HG02885 (cell line): ENCODE data around the gene AGR3.
"Not testable (repeated sequence)": the region's sequence is repeated elsewhere in the genome, so short reads cannot be mapped to it uniquely, and the experiment has no call there.

Experiments used
- ATAC-seq: cut with Tn5 transposase; IDR thresholded peaks from one replicate; pipeline ENCODE4 v1.9.1; 2021; ENCODE audit warnings: mild to moderate bottlenecking; ENCODE audit not compliant: unreplicated experiment, poor library complexity

Gene AGR3

DNA sequence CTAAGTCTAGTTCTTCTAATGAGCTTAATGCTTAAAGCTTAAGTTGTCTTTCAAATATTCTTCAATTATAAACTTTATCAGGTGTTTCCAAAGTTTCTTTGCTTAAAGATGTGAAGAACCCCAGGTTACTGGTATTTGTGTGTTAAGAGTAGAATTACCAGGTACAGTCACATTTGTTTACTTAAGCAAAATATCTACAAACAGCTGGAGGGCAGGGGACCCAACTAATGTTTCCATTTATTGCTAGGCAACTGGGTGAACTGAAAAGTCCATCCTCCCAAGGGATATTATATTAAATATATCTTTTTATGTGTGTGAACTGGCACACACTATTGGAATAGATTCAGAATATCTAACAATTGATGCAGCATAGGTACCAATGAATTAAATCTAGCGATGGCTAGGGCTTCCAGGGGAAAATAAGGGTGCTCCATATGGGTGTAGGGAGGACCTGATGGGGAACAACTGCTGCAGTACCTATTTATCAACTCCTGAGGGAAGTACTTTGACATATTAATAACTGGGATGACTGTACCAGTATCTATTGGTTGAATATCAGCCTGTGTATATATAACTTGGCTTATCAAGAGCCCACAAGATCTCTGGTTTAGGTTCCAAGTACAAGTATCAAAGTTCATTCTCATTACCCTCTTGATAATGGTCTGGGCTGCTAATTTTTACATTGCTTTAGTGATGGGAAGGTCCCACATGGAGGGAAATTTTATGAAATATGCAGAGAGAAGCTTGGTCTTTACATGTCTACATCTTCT is 10.3 kb upstream of the AGR3 start:
- ATAC-seq: no peak

DNA sequence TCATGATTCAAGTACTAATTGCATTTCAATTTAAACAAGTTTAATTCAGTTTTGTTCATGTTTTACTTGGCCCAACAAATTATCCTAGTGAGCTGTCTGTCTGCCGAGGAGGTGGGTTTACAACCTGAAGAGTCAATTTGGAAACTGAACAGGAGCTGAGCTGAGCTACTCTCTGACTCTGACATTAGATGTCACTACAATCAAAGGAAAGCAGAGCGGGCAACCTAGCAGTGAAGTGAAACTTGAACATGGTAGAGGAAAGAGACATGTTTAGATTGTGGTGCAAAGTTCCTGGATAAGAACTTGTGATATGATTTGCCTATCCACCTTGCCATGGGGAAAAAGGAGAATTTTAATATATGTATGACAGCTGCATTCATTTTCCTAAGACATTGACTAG is 9.6 kb upstream of the AGR3 start:
- peak; percentile 44 for ATAC-seq

DNA sequence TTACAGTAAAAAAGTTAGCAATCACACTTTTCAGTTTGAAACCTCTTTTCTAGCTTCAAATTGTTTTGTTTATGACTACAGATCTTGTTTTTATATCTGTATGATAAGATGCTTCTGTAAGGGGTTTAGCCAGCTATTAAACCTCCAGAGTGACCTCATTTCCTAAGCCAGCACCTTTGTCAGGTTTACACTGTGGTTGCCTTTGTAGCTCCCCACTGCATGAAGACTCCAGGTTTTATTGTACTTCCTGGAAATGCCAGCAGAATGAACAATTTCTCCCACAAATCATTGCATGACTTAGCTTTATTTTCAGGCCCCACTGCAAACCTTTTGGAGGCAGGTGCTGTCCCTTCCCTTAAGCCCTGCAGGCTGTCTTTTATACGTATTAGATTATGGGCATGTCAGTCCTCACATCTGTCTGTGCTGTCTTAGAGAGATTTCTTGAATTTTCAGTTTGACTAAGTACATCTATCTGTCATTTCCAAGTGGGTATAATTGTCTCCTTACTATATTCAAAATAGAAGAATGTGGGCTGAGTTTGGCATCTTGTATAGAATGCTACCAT is 8.2 kb upstream of the AGR3 start:
- no peak for ATAC-seq

DNA sequence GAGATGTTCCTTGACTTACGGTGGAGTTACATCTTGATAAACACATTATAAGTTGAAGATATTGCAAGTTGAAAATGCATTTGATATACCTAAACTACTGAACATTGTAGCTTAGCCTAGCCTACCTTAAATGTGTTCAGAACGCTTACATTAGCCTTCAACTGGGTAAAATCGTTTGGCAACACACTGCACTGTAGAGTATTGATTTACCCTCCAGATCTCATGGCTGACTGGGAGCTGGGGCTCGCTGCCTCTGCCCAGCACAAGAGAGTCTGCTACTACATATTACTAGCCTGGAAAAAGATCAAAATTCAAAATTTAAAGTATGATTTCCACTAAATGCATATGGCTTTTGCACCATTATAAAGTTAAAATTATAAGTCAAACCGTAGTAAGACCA is 7.5 kb upstream of the AGR3 start:
- no peak for ATAC-seq

DNA sequence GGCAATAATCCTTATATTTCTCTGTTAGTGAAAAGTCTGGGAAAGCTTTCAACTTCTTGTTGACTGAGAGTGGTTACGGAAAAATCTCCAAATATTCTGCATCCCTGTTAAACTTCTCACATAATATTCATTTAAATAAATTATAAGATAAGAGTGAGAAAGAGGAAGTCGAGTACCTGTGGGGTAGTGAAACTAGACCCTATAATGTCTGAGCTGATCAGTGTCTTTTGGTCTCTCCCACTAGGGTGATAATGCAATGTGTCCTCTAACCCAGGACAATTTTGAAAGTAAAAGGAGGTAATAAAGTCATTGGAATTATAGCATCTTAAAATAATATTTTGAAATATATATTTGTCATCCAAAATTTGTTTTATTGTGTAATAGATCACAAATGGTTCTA is 2.1 kb upstream of the AGR3 start:
- no peak for ATAC-seq

DNA sequence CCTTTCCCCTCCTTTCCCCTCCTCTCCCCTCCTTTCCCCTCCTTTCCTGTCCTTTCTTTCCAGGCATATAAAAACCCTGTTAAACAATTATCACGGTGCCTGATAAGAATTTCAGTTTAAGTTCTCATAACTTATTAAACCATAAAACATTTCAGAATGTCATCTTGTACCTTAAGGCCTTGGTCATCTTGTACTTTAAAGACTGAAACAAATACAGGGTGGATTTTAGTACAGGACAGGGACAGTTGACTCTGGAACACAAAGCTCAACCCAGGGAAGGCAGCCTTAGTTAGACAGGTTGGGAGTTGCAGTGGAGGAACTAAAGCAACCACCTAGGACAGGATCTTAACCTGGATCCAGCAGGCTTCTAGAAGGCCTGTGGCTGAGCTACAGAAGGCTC is 1.2 kb downstream of the AGR3 start:
- no peak for ATAC-seq

DNA sequence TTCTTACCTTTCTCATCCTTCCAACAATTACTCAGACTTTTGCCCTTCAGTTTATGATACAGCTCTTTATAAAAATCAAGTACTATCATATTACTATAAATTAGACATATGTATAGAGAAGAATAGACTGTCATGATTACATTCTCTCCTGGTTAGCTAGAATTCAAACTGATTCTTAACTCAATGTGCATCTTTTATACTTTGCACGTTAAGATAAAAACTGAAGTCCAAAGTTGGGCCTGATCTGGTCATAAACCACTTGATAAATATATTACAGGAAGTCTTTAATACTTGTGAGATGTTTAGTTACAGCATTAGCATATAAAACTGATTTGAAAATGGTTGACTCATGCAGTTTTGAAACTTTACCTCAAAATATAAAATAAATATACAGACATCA is 2.6 kb downstream of the AGR3 start:
- no peak for ATAC-seq

DNA sequence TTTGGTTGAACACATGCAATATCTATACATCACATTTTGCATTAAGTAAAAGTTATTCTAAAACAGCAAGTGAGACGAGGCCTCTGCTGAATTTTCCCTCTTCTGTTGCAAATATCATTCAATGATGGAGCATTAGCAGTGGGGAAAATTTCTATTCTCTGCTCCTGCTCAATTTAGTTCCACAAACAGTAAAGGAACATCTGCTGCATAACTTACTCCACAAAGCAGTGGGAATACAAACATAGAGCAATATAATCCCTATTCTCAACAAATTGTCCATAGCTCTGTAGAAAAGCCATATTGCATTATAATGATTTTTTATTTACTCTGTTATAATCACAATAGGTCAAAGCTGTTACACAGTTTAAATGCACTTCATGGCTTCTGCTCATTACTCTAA is 5.9 kb downstream of the AGR3 start:
- ATAC-seq: no peak

DNA sequence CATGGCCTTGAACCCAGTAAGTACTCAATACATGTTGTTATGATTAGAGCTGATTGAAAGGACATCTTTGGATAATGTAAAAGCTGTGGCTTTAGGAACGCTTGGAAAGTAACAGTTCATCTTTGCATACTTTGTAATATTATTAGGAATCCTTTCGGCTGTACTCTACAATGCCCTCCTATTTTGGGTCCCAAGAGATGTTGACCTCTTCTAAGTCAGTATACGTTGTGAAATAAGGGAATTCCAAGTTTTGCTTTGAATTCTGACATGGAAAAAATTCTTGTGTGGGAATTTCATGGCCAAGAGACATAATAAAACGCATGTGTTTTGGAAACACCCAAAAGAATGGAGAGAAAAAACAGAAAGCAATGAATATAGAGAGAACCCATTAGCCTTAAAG is 7.7 kb downstream of the AGR3 start:
- ATAC-seq: no peak

DNA sequence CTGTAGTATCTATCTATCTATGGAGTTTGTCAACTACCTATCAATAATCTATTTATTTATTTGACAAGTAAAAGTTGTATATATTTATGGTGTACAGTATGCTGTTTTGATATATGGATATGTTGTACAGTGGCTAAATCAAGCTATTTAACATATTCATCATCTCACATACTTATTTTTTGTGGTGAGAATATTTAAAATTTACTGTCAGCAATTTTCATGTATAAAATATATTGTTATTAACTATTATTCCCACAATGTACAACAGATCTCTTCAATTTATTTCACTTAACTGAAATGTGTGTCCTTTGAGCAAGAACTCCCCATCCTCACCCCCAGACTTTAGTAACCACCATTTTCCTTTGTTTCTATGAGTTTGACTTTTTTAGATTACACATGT is 14.5 kb downstream of the AGR3 start:
- ATAC-seq: no peak

DNA sequence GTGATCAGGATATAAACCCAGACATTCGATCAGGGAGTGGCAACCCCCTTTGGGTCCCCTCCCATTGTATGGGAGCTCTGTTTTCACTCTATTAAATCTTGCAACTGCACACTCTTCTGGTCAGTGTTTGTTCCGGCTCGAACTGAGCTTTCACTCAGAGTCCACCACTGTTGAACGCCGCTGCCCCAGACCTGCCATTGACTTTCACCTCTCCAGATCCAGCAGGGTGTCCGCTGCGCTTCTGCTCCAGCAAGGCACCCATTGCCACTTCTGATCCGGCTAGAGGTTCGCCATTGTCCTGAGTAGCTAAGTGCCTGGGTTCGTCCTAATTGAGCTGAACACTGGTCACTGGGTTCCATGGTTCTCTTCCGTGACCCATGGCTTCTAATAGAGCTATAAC is 28.6 kb downstream of the AGR3 start:
- not testable (repeated sequence) for ATAC-seq

DNA sequence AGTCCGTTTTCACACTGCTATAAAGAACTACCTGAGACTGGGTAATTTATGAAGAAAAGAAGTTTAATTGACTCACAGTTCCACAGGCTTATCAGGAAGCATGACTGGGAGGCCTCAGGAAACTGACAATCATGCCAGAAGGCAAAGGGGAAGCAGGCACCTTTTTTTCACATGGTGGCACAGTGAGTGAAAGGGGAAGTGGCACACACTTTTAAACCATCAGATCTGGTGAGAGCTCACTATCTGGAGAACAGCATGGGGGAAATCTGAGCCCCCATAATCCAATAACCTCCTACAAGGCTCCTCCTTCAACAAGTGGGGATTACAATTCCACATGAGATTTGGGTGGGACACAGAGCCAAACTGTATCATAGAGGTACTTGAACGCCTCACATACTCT is 30.0 kb downstream of the AGR3 start:
- no peak for ATAC-seq

DNA sequence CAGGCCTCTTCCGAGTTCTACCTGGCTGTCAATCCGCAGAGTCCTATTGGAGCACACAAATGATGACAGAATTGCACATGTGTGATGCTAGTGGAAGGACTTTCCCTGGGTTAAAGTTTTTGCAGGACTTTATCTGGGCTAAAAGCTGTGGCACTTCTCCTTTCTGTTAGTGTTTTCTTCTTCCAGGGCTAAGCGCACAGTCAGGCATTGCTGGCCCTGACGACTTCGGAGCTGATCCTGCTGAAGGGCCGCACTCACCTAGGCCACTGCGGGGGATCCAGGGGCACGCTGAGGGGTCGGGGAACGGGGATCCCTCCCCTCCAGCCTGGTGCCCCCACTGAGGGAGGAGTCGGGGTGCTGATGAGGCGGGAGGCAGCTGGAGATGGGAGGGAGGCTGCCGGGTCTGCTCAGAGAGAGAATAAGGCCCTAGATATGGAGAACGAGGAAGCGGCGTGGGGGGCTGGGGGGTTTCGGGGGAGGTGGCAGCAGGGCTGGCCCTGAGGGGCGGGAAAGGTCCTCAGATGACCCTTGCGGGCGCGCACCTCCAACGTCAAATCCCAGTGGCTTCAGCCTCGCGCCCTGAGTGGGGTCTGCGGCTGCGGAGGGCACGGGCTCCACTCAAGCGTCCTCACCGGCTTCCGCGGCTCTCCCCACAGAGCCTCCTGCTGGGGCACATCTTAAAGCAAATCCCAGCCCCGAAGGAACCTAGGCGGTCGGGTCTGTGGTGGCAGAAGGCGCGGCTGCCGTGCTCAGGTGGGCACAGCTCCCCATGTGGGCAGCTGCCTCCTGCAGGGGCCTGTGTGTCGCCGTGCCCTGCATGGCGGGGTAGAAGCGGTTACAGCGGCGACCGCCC is 30.9 kb downstream of the AGR3 start:
- ATAC-seq: no peak

DNA sequence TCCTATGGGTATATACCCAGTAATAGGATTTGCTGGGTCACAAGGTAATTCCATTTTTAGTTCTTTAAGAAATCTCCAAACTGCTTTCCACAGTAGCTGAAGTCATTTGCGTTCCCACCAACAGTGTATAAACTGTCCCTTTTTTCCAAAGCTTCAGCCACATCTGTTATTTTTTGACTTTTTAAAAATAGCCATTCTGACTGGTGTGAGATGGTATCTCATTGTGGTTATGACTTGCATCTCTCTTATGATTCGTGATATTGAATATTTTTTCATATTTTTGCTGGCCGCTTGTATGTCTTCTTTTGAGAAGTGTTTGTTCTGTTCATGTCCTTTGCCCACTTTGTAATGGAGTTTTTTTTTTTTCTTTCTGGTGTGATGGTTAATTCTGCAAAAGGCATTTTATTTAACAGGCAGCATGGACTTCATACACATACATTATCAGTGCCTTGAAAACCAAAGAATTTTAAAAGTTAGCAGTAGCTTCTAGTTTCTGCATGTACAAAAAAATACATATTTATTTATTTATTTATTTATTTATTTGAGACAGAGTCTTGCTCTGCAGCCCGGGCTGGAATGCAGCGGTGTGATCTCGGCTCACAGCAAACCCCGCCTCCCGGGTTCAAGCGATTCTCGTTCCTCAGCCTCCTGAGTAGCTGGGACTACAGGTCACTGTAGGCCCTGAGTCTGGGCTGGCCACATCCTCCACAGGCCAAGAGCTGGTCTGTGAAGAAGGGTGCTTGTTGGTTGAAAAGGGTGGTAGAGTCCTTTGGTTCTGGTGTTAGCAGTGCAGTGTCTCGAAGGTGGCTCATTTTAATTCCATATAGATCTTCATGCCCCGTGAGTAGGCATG is 32.3 kb downstream of the AGR3 start:
- ATAC-seq: no peak

DNA sequence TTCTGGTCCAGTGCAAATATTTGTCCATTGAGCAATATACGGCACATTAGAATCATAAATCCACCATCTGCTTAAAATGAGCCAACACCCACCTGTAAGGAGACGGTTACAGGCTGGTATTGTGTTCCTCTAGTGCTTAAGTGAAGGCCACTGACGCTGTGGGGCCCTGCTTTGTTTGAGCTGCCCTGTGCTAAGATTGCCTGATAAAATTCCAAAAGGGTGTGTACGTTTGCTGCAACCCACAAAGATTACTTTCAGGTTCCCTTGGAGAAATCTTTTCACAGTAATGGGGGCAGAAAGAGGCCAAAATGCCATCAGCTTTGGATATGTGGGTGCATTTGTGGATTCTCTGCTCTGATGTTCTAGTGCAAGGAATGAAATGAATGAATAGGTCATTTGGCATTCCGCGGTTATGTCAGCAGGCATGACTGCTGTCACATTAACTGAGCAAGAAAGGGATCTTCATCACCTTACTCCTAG is 34.4 kb downstream of the AGR3 start:
- ATAC-seq: no peak

DNA sequence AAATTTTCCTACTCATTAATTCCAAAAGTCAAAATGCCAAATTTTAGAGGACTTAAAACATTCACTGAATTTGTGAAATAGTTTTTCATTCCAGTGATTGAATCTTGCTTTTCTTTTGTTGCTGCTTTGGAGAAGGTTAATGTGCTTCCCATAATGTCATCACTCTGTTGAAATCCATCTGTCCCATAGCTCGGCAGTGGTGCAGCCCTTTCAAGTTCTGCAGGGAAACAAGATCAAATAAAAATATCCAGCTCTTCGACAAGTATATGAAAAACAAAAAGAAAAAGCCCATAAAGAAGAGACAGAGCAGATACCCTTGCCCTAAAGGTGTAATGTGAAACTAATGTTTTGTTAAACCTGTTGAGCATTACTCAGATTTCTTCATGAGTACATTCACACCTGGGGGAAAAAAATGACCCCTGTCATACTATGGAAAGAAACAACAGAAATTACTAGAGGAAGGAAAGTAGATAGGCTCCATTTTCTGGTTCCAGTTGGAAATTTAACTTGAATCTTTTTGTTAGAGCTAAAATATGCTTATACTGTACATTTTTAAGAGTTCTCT is 35.1 kb downstream of the AGR3 start:
- no peak for ATAC-seq

DNA sequence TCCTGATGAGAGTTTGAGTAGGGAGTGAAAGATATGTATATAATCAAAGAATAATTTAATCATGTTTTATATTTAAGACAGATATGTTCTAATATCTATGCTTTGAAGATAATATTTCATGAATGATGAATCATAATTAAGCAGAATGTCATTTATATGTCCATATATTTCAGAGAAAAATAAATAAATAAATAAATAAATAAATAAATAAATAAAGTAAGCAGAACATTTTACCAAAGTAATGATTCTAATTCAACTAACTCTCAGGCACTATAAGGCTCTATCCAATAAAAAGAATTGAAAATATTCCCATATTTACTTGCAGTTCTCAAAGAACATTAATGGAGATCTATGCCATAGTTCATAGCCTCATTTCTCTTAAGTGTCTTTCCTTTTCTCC is 36.0 kb downstream of the AGR3 start:
- ATAC-seq: no peak

DNA sequence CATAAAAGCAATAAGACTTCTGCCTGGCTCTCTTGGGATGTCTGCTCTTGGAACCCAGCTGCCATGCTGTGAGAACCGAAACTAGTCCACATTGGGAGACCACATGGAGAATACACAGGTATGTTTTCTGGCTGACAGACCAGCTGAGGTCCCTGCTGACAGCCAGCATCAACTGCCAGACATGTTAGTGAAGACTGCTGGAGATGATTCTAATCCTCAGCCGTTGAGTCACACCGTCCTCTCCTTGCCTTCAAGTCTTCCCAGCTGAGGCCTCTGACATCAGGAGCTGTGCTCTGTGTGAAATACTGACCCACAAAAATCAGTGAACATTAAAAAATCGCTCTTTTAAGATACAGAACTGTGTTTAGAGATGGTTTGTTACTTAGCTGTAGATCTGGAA is 40.1 kb downstream of the AGR3 start:
- no peak for ATAC-seq

DNA sequence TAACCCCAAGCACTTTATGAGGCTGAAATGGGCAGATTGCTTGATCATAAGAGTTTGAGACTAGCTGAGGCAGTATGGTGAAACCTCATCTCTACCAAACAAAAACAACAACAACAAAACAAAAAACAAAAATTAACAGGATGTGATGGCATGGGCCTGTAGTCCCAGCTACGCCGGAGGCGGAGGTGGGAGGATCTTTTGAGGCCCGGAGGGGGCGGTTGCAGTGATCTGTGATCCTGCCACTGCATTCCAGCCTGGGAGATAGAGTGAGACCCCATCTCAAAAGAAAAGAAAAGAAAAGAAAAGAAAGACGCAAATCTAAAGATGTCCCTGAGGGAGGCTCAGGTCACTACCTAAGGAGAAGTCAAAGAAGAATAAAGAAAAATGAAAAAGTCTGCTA is 41.7 kb downstream of the AGR3 start:
- ATAC-seq: no peak

DNA sequence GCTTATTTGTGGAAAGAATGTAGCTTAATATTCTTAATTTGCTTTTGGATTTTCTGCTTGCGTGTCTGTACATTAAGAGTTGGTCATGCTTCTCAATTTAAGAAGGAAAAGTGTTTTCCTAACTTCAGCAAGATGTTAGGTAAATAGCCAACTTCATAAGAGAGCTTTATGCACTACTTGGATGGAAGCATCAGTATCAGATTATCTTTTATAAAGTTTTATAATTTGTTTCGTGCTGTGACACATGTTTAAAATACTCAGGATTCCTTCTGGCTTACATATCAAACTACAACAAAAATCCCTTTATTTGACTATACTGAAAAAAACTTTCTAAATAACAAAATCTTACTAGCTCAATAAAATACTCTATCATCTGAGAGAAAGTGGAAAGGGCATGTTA is 42.1 kb downstream of the AGR3 start:
- ATAC-seq: no peak
